ENCODE measurements around the gene ARL17B.
"Not testable (repeated sequence)": the region's sequence is repeated elsewhere in the genome, so short reads cannot be mapped to it uniquely, and the experiment has no call there.

ARL17B gene

GRCh38 chr17:46276728-46277479 lies 84.7 kb downstream of the ARL17B start:
- H3K36me3 ChIP-seq; intact Hi-C loops (cut with DNase I; ENCODE audit: low total_unique reads); H3K9me3 ChIP-seq; H3K4me1 ChIP-seq; H3K27me3 ChIP-seq; DNase-seq; H3K4me3 ChIP-seq; H3K27ac ChIP-seq: not testable (repeated sequence)

DNA sequence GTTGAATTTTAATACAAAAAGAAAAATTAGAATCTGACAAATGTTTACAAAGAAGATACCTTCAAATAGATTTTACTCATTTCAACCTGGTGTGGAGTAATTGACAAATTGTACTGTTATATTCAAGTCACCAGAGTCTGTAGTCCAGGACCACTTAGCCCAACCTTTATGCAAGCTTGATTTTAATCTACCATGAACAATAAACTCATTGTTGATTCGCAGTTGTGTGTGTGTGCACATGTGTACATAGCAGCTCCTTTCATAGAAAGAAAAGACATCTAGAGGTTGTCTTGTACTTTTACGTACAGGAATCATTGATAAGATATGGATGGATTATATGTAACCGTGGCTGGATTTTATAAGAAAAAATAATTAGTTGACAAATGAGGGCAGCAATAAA lies 87.3 kb downstream of the ARL17B start:
- intact Hi-C loops (cut with DNase I; ENCODE audit: low total_unique reads), result no loop called here
- H3K4me1 ChIP-seq, result no peaks in the 10 kb centered on the region
- H3K9me3 ChIP-seq, result no peaks in the 10 kb centered on the region
- H3K27me3 ChIP-seq, result no peaks in the 10 kb centered on the region
- TF ChIP-seq CTCF (IDR thresholded peaks at IDR 0.05), result no peak
- no peak overlapping the region for H3K4me3 ChIP-seq
- H3K36me3 ChIP-seq, result no peaks in the 10 kb centered on the region
- no peak overlapping the region for H3K27ac ChIP-seq
- DNase-seq, result no peak

- no peak for TF ChIP-seq CTCF (IDR thresholded peaks at IDR 0.05)
- intact Hi-C loops (cut with DNase I; ENCODE audit: low total_unique reads), result no loop called here
- H3K9me3 ChIP-seq, result no peaks in the 10 kb centered on the region
- no peak overlapping the region for H3K4me3 ChIP-seq
- no peaks in the 10 kb centered on the region for H3K27me3 ChIP-seq
- no peak overlapping the region for H3K27ac ChIP-seq
- H3K4me1 ChIP-seq, result no peaks in the 10 kb centered on the region
- no peaks in the 10 kb centered on the region for H3K36me3 ChIP-seq
- DNase-seq, result no peak
Measured at GRCh38 chr17:46273541-46274236, 87.9 kb downstream of the ARL17B start.

DNA sequence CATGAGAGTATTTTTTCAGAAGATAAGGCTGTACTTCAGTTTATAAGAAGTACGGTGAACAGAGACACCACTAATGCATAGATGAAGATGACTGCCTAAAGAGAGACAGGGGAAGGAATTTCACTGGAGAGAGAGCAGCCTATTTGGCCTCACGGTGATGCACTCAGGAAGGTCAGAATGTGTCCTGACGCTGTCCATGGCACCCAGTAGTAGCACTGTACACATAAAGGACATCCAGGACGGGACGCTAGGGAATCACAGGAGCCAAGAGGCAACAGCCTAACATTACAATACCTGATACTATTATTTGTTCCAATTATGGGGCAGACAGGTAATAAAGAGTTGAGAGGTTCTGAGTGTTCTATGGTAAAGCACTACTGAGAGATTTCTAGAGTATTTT lies 91.5 kb downstream of the ARL17B start:
- Histone ChIP-seq H3K27ac (no peak overlapping the region), H3K27me3 (no peaks in the 10 kb centered on the region), H3K9me3 (no peaks in the 10 kb centered on the region), H3K36me3 (no peaks in the 10 kb centered on the region), H3K4me1 (peaks cover 0 to 9% (median 5%) of the 10 kb centered on the region in 4 donors), H3K4me3 (no peak overlapping the region)
- intact Hi-C loops (cut with DNase I; ENCODE audit: low total_unique reads), result no loop called here
- no peak for TF ChIP-seq CTCF (IDR thresholded peaks at IDR 0.05)
- DNase-seq, result no peak

- no peaks in the 10 kb centered on the region for H3K36me3 ChIP-seq
- no peaks in the 10 kb centered on the region for H3K27me3 ChIP-seq
- TF ChIP-seq CTCF (IDR thresholded peaks at IDR 0.05), result no peak
- peak; percentile 79 to 90 for DNase-seq
- H3K9me3 ChIP-seq, result no peaks in the 10 kb centered on the region
- intact Hi-C loops (cut with DNase I; ENCODE audit: low total_unique reads), result loop anchor here (10.0 kb wide), 1 partner anchor 682 kb away; no protein-coding TSS in a partner anchor
- peak overlapping the region; percentile 82 to 92 for H3K27ac ChIP-seq
- H3K4me1 ChIP-seq, result peaks cover 0 to 9% (median 5%) of the 10 kb centered on the region in 4 donors
- H3K4me3 ChIP-seq, result peak overlapping the region; percentile 62 to 71
Measured at GRCh38 chr17:46266656-46267544, 94.7 kb downstream of the ARL17B start.

DNA sequence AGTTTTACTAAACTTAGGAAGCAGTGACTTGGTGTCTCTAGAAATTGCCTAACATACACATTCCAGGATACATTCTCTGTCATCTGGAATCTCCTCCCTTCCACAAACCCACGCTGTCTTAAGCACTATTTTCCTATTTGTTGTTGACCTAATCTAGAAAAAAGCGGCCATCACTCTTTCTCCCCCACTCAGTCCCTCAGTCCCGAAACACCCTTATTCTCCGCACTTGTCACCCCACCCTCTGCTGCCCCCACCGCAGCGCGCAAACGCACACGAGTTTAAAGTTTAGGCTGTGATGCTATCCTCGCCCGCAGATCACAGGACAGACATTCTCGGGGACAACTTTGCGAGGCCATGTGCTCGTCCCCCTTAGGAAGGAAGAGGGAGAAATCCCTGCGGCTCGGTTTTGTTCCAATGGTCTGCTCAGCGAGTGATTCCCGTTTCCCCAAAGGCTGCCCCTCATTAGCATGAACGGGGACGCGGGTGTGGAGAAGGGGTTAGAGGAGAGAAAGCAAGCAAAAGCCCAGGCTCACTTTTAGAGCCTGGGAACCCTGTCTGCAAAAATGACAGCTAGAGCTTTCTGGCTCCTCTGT lies 95.4 kb downstream of the ARL17B start:
- peak overlapping the region; percentile 76 to 92 for H3K27ac ChIP-seq

More for the DNA sequence above, 95.4 kb downstream of the ARL17B start:
- peak overlapping the region; percentile 62 to 71 for H3K4me3 ChIP-seq
- not testable (repeated sequence) for H3K4me1 ChIP-seq, H3K27me3 ChIP-seq, H3K9me3 ChIP-seq, DNase-seq, H3K36me3 ChIP-seq
- intact Hi-C loops (cut with DNase I; ENCODE audit: low total_unique reads), result loop anchor here (10.0 kb wide), 1 partner anchor 681 kb away; no protein-coding TSS in a partner anchor

All from tibial artery (tissue), 4 donors.